Panc1 (cell line): ENCODE results near the gene SCAF8. TPM values are rescaled to one million over a fixed set of nuclear protein-coding genes. Genes with fewer than 3 reads are reported as not detected.

Experiments used
- ATAC-seq: fragments of 200-7000 bp; cut with Tn5 transposase; 2 replicates; pipeline ENCODE4 v1.9.1; 2020; ENCODE audit warnings: mild to moderate bottlenecking, moderate library complexity
- BruUV-seq: library from RNA; stranded (reverse); fragments of 400-500 nt; replicated peaks from 2 replicates; lab custom pipeline; 2021; lab: Mats Ljungman, UMichigan
- CTCF ChIA-PET: fragments of 300-600 bp; sonication (Branson Sonifier 250); formaldehyde crosslinking; loops from one replicate; lab custom pipeline; 2022; ENCODE audit warnings: antibody characterized with exemption; lab: Charles Lee
- POLR2A ChIA-PET: fragments of 300-600 bp; sonication (Branson Sonifier 250); formaldehyde crosslinking; loops from one replicate; lab custom pipeline; 2022; ENCODE audit warnings: antibody characterized with exemption; lab: Charles Lee
- DNase-seq: peaks from one replicate; pipeline ENCODE4 v3.0.0-alpha.2; 2010; ENCODE audit warnings: low read depth, low spot score
- H3K27ac ChIP-seq: 2 replicates; pipeline ENCODE4 v1.5.1; 2011; ENCODE audit warnings: mild to moderate bottlenecking, low read length, inconsistent platforms
- H3K27me3 ChIP-seq: fragments of 200-500 bp; sonication (Bioruptor generic); 2 replicates; pipeline ENCODE4 v1.6.0; 2014; ENCODE audit warnings: low read length, inconsistent platforms; ENCODE audit not compliant: control insufficient read depth, insufficient read depth
- H3K36me3 ChIP-seq: fragments of 200-500 bp; sonication (Bioruptor generic); 2 replicates; pipeline ENCODE4 v1.5.1; 2014; ENCODE audit warnings: inconsistent platforms, mild to moderate bottlenecking, low read length, moderate library complexity; ENCODE audit not compliant: control insufficient read depth, insufficient read depth
- H3K4me1 ChIP-seq: 2 replicates; pipeline ENCODE4 v1.5.1; 2011; ENCODE audit warnings: inconsistent platforms, mild to moderate bottlenecking, low read length, moderate library complexity; ENCODE audit not compliant: control insufficient read depth, insufficient read depth
- H3K4me3 ChIP-seq, 2 experiments: 2 replicates each; pipeline ENCODE4 v1.5.1; 2011 to 2012; ENCODE audit warnings: low read depth in 2 of 2, low read length in 2 of 2, mild to moderate bottlenecking in 2 of 2, inconsistent platforms in 1 of 2, moderate library complexity in 1 of 2
- H3K9me3 ChIP-seq: fragments of 200-500 bp; sonication (Bioruptor generic); 2 replicates; pipeline ENCODE4 v1.5.1; 2014; ENCODE audit warnings: low read depth, mild to moderate bottlenecking, inconsistent platforms, low read length, moderate library complexity; ENCODE audit not compliant: control insufficient read depth, insufficient read depth
- CTCF ChIP-seq: fragments of 450-650 bp; IDR thresholded peaks from 2 replicates; pipeline ENCODE4 v1.5.1; 2017; ENCODE audit warnings: mild to moderate bottlenecking
- POLR2AphosphoS5 ChIP-seq: IDR thresholded peaks from 2 replicates; pipeline ENCODE4 v1.6.1; 2012; ENCODE audit warnings: mild to moderate bottlenecking, low read depth, low read length, moderate library complexity
- REST ChIP-seq, 2 experiments: IDR thresholded peaks; 2 replicates each; pipeline ENCODE4 v1.6.1; 2011 to 2012; ENCODE audit warnings: low read depth in 2 of 2, control low read depth in 1 of 2, low read length in 1 of 2, mild to moderate bottlenecking in 1 of 2, moderate library complexity in 1 of 2; ENCODE audit not compliant: insufficient read depth in 1 of 2
- SIN3A ChIP-seq: IDR thresholded peaks from 2 replicates; pipeline ENCODE4 v1.6.1; 2012; ENCODE audit warnings: low read depth, mild to moderate bottlenecking, low read length, moderate library complexity, borderline replicate concordance; ENCODE audit not compliant: insufficient read depth
- TCF7L2 ChIP-seq: IDR thresholded peaks from 2 replicates; pipeline ENCODE4 v1.6.1; 2011; ENCODE audit warnings: mild to moderate bottlenecking, low read depth, low read length, inconsistent platforms
- in situ Hi-C: cut with HindIII; loops from 2 replicates; pipeline ENCODE4 v1.10.0; 2016; ENCODE audit warnings: low sequenced_read_pairs, low pct_unique_long_range_greater_than_20kb
- intact Hi-C: fragments of 100-400 bp; cut with micrococcal nuclease; formaldehyde crosslinking; loops from one replicate; pipeline ENCODE4 v1.10.0; 2022; ENCODE audit not compliant: unreplicated experiment
- total RNA-seq: library from RNA; stranded (reverse); gene quantifications from one replicate; pipeline ENCODE4 v1.2.1, GENCODE V29; 2021; ENCODE audit not compliant: unreplicated experiment

The SCAF8 gene
- total RNA-seq, 1 experiment from 2014 or later, result 38.9 TPM

- in situ Hi-C loops, result no loop called here
- POLR2A ChIA-PET, result no interaction called here
- Histone ChIP-seq H3K27ac (no peak overlapping the region), H3K9me3 (no peaks in the 10 kb centered on the region), H3K4me1 (no peaks in the 10 kb centered on the region), H3K27me3 (no peaks in the 10 kb centered on the region), H3K36me3 (no peaks in the 10 kb centered on the region), H3K4me3 (no peak overlapping the region)
- intact Hi-C loops, result no loop called here
- CTCF ChIA-PET, result no interaction called here
- TF ChIP-seq SIN3A (no peak), REST (IDR thresholded peaks at IDR 0.05; ENCODE audit: insufficient read depth in 1 of 2, low read depth in 2 of 2, low read length in 1 of 2) (no peak), CTCF (no peak), TCF7L2 (no peak), POLR2AphosphoS5 (no peak)
- ATAC-seq (no peak), DNase-seq (no peak)
- no TSS peak for BruUV-seq
Observed at GRCh38 chr6:154719433-154719832, 13.8 kb upstream of the SCAF8 start.

DNA sequence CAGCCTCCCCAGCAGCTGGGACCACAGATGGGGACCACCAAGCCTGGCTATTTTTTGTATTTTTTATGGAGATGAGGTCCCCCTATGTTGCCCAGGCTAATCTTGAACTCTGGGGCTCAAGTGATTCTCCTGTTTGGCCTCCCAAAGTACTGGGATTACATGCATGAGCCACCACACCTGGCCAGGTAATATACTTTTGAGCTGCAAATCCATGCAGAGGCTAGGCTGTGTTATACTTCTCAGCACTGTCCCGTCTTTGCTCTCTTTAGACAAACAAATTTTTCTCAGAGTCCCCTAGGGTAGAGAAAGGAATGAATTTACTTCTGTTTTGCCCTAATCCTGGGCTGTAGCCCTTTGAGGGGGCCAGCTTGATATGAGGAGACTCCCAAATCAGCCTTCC lies 13.4 kb upstream of the SCAF8 start:
- Histone ChIP-seq H3K4me1 (no peaks in the 10 kb centered on the region), H3K36me3 (no peaks in the 10 kb centered on the region), H3K27me3 (no peaks in the 10 kb centered on the region), H3K4me3 (no peak overlapping the region), H3K9me3 (no peaks in the 10 kb centered on the region), H3K27ac (no peak overlapping the region)
- POLR2A ChIA-PET, result no interaction called here
- intact Hi-C loops, result no loop called here
- ATAC-seq, result no peak
- in situ Hi-C loops, result no loop called here
- TF ChIP-seq POLR2AphosphoS5, result no peak
- TF ChIP-seq TCF7L2, result no peak
- TF ChIP-seq CTCF, result no peak
- no peak for TF ChIP-seq SIN3A
- no peak for TF ChIP-seq REST (IDR thresholded peaks at IDR 0.05; ENCODE audit: insufficient read depth in 1 of 2, low read depth in 2 of 2, low read length in 1 of 2)
- DNase-seq, result no peak
- no TSS peak for BruUV-seq
- CTCF ChIA-PET, result no interaction called here
